ENCODE results near the gene ISG20.

Gene ISG20

DNA sequence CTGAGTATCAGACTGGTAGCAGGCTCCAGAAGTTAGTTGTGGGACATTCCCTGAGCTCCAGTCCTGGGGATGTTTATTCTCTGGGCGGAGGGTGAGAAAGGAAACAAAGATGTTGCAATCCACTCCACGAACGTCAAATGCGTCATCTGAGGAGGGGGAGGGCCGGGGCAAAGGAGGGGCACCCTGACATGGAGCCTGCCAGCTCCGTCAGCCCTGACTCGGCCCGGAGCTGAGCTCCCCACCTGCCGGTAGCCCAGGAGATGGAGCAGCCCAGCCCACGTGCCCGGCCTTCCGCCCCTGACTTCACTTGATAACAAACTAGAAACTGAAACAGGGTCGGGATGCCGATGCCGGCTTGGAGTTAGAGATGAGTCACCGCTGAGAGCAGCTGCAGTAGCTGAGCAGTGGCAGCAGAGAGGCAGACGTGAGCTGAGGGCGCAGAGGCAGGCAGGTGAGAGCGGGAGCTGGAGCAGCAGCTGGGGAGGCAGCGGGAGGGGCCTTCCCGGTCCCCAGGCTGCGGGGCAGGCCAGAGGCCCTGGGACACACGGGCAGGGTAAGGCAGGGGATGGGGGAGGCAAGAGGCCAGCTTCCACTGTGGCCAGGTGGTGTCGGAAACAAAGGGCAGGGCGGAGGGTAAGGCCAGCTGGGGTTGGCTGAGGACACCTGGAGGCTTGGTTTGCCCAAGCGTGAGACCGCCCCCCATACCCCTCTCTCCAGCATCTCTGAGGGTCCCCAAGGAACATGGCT, at the start of gene ISG20:
Gene ISG20, plus strand, starts transcription at position 391 of the 747 bp plus-strand sequence. Its CDS starts 351 bp downstream, at position 742.
- peak; percentile 99 for DNase-seq

- no peak for DNase-seq
Observed at GRCh38 chr15:88590759-88591158, 48.1 kb upstream of the ISG20 start.

DNA sequence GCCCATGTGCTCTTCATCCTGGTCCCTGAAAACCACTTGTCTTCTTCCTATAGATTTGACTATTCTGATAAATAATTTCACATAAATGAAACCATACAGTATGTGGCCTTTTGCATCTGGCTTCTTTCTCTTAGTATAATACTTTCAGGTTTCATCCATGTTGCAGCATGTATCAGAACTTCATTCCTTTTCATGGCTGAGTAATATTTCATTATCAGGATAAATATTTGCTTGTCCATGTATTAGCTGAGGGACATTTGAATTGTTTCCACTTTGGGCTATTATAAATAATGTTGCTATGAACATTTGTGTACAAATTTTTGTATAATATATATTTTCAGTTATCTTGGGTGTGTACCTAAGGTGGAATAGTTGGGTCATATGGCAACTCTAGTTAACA, 47.4 kb upstream of the ISG20 start:
- DNase-seq, result no peak

GRCh38 chr15:88603885-88604284, 34.9 kb upstream of the ISG20 start:
- DNase-seq, result no peak

- DNase-seq, result no peak
Observed at GRCh38 chr15:88604381-88605188, 34.2 kb upstream of the ISG20 start.

DNA sequence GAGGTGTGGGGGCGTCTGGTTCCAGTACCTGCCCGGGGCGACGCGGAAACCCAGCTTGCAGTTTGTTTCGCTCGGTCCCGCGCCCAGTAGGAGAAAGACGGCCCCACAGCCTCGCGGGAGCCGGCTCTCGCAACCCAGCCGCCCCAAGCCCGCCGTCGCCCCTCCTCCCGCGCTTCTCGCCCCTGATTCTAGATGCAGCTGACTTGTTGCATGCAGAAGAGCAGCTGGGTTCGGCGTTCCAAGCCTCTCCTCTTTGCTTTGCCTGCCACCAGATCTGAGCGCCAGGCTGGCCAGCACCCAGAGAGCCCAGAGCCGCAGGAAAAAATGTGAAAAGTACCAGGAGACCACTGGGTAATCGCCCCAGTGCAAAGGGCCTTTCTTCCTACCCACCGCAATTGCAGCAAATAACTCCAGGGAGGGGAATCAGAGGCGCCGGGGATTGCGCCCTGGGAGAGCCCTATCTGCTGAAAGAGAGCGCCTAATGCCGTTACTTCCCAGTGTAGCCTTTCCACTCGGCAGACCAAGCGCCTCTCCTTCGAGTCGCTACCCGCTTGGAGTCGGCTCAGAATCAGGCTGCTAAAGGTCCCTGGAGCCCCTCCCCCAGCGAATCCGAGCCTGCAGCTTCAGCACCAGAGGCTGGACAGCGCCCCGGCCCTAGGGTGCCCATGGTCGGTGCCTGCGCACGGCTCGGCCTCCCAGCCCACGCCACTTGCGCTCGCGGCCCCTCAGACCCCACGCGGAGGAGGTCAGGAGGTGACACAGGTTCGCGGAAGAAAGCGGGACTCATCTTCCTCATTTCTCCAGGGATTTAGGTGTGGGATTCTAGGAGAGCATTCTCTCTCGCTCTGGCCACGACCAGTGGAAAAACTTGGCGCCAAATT, 33.4 kb upstream of the ISG20 start:
- peak in 1 of 2 donors; percentile 39 for DNase-seq

DNA sequence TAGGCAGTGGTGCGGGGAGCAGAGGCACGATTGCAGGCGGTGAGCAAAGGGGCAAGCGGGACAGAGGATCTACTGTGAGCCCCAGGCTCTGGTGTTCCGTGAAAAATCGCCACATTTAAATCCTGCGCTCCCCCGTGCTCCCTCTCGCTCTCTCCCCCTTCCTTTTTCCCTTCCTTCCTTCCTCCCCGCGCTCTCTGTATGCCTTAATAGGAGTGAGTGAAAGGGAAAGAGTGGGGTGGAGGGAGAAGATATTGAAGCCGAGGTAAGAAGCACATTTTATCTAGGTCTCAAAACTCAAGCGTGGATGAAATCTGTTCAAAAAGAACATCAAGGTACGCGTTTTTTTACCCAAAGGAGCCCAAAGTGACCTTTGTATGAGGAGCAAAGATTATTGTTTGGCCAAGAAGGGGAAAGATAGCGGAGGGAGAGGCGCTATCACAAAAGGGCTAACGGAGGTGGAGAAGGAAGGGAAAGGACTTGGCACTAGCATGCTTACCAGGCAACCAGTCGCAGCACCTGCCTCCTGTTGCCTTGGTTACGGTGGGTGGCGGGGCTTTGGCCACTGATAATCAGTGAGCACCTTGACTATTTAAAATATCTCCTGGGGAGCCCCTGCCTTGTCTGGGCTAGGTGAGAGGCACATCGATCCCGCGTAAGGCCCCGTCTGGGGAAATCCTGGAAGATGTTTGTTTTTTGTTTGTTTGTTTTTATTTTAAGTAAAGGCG, 32.6 kb upstream of the ISG20 start:
- DNase-seq, result no peak

DNA sequence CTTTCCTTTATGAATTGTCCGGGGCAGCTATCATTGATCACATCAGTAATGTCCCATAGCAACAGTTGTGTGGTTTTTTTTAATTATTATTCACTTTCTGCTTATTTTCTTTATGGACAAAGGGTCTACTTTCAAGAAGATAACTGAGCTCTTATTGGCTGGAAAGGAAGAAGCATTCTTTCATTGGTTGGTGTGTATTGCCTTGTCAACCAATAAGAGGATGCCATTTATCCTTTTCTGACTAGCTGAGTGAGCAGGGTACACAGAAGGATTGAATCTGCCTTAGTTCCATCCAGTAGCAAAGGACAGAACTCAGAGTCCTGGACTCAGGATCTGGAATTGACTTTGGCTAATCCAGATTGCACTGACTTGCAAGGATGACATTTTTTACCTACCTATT, 30.9 kb upstream of the ISG20 start:
- no peak for DNase-seq

- no peak for DNase-seq
Observed at GRCh38 chr15:88608607-88609181, 30.1 kb upstream of the ISG20 start.

DNA sequence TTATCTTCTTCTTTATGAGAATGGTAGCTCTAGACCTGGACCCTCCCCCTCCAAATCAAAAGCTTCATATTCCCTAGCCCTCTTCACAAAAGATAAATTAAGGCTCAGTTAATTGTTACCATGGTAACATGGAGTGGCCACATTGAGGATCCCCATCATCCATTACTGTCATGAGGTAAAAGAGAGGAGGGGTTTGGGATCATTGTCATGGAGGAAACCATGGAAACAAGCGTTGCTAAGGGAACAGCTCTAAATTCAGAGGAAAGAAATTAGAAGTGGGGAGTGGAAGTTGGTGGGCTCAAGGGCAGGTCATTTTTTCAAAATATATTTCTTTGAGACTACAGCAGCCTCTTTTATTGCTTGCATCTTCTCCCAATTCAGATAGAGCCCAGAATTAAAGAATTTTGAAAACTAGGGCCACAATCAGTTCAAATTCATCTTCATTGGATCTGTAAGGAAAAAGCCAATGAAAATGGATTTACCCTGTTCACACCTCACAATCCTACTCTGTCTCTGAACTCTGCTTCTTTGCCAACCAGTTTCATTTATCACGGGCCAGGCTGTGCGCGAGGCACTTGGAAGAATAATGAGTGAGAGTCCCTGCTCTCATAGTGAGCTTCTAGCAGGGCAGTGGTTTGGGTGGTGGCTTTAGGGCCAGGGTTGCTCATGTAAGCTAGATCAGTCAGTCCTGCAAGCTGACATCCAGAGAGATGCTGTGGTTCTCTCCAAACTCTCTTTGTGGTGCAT, 29.3 kb upstream of the ISG20 start:
- DNase-seq, result no peak

DNA sequence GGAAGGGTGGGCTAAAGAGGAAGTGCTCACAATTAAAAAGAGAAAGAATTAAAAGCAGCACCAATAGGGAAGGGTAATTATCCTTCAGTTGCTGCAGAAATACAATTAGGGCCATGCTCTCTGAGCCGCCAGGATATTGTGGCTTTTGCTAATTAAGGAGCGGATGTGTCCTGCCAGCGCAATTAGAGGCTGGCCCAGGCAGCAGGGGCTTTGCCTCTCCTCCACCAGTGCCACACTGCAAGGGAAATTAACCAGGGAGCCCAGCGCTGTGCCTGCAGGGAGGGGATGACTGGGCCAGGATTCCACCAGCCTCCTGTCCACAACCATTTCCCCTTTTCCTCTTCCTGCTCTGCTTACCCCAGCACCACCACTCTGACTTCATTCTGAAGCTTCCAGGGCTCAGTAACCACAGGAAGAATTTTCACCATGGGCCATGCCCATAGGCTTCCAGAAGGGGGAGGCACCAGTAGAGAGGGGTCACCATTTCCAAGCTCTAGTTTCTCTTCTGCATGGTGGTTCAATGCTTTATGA, 28.1 kb upstream of the ISG20 start:
- DNase-seq, result no peak

GRCh38 chr15:88612186-88612796, 26.5 kb upstream of the ISG20 start:
- DNase-seq, result no peak

DNA sequence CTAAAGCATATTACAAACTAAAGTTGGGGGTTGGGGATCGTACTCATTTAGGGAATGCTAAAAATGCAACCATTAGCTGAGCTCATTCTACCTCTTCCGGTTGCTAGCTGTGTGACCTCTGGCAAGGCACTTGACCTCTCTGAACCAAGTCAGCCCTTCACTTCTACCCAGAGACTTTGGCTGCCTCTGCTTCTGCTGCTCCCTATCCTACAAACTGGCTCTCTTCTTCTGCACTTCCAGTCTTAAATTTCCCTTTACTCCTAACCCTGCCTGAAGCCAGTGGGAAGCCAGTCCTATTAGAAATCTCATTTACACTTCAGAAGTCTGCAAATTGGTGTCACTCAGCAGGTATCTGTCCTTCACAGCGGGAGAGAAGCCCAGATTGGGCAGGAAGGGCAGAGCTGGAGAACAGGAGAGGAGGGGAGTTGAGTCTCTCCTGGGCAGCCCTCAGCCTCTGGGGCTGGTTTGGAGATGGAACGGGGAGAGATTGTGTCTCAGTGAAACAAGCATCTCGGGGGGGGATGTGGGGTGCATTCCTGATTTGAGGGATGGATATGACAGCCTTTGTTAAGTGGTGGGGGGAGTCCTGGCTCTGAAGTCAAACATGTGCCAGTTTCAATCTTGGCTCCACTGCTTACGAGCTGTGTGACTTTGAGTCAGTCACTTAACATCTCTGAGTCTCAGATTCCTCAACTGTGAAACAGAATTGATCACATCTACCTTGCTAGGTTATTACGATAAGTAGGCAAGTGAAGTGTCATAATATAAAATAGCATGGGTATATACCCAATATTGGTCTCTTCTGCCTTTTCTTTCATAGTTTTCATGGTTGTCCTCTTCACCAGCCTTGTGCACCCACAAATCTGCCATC, 25.5 kb upstream of the ISG20 start:
- no peak for DNase-seq

DNA sequence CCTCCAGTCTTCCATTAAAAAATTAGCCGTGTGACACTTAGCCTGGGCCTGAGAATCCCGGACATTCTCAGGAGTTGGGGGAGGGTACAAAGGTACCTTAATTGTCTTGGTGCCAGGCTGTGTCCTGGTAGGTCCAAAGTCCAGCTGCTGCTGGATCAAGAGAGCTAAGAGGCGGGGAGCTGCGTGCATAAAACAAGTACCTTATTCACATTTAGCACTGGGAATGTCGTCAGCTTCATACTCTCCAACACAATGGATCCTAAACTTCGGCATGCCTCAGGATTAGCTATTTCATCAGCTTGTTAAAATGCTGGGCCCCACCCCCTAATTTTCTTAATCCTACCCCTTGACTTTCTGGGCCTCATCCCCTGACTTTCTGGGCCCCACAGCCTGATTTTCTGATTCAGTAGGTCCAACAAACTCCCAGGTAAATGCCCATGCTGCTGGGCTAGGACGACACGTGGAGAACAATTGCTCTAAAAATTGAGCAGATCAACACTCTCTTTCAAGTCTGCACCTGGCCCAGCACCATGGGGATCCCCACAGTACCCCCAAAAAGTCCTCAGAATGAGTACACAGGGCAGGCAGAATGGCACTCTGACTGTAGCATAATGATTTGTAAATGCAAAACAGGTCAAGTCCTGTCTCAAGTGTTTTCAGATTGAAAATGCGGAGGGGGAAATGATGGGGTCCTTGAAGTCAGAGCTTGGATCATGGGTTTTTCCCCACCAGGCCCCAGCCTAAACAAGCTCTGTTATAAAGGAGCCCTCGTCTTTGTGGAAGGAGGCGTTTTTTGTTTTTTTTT, 23.3 kb upstream of the ISG20 start:
- no peak for DNase-seq

- no peak for DNase-seq
Observed at GRCh38 chr15:88616240-88616639, 22.6 kb upstream of the ISG20 start.

DNA sequence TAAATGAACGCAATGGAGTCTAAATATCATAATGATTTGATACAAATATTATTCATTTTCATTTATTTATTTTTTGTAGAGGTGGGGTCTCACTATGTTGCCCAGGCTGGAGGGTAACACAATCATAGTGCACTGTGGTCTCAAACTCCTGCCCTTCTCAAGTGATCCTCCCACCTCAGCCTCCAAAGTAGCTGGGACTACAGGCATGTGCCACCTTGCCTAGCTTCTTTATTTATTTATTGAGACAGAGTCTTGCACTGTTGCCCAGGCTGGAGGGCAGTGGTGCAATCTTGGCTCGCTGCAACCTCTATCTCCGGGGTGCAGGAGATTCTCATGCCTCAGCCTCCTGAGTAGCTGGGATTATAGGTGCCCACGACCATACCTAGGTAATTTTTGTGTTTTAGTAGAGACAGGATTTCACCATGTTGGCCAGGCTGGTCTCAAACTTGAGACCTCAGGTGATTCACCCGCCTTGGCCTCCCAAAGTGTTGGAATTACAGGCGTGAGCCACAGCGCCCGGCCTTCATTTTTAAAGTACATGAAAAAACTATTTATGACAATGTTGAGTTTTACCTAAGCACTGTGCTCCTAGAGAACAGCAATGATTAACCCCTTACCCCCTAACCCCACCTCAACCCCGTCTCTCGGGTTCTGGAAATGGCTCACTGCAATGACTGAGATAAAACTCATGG, 21.6 kb upstream of the ISG20 start:
- no peak for DNase-seq

DNA sequence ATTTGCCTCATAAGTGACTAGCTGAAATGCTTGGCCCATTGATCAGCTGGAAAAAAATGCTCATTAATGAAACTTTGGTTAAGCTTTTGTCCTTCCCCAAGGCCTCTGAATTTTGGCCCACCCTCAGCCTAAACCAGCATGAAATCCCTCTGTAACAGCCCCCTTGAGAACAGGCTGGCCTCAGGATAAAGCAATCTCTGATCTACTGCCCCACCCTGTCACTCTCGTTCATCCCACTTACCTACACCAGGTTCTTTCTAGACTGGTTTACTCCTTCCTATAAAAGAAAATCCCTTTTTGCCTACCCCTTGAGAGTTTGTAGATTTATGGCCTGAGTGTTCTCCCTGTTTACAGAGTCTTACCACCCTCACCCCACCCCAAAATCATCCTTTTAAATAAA, 21.0 kb upstream of the ISG20 start:
- no peak for DNase-seq

DNA sequence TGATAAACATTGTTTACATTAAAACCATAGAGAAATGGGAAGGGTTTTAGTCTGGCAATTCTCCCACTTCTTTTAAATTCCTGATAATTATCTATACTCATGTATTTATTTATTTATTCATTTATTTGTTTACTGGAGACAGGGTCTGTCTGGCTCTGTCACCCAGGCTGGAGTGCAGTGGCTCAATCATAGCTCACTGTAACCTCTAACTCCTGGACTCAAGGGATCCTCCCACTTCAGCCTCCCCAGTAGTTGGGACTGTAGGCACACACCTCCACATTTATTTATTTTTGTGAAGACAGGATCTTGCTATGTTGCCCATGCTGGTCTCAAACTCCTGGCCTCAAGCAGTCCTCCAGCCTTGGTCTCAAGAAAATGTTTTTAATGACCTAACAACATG, 20.1 kb upstream of the ISG20 start:
- no peak for DNase-seq
